Measurements from ENCODE around the gene CSF1.
A peak's percentile ranks its signal among the peaks of the same experiment; 100 is the strongest.

The CSF1 gene

GRCh38 chr1:109922326-109922725 is 11.7 kb downstream of the CSF1 start:
- no peak for DNase-seq (ENCODE audit: low spot score)

DNA sequence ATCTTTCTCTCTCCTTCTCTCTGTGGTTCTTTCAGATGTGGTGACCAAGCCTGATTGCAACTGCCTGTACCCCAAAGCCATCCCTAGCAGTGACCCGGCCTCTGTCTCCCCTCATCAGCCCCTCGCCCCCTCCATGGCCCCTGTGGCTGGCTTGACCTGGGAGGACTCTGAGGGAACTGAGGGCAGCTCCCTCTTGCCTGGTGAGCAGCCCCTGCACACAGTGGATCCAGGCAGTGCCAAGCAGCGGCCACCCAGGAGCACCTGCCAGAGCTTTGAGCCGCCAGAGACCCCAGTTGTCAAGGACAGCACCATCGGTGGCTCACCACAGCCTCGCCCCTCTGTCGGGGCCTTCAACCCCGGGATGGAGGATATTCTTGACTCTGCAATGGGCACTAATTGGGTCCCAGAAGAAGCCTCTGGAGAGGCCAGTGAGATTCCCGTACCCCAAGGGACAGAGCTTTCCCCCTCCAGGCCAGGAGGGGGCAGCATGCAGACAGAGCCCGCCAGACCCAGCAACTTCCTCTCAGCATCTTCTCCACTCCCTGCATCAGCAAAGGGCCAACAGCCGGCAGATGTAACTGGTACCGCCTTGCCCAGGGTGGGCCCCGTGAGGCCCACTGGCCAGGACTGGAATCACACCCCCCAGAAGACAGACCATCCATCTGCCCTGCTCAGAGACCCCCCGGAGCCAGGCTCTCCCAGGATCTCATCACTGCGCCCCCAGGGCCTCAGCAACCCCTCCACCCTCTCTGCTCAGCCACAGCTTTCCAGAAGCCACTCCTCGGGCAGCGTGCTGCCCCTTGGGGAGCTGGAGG is 12.7 kb downstream of the CSF1 start:
- no peak for DNase-seq (ENCODE audit: low spot score)

- no peak for DNase-seq (ENCODE audit: low spot score)
Measured at GRCh38 chr1:109923946-109924275, 13.3 kb downstream of the CSF1 start.

GRCh38 chr1:109924316-109924715 is 13.7 kb downstream of the CSF1 start:
- no peak for DNase-seq (ENCODE audit: low spot score)

DNA sequence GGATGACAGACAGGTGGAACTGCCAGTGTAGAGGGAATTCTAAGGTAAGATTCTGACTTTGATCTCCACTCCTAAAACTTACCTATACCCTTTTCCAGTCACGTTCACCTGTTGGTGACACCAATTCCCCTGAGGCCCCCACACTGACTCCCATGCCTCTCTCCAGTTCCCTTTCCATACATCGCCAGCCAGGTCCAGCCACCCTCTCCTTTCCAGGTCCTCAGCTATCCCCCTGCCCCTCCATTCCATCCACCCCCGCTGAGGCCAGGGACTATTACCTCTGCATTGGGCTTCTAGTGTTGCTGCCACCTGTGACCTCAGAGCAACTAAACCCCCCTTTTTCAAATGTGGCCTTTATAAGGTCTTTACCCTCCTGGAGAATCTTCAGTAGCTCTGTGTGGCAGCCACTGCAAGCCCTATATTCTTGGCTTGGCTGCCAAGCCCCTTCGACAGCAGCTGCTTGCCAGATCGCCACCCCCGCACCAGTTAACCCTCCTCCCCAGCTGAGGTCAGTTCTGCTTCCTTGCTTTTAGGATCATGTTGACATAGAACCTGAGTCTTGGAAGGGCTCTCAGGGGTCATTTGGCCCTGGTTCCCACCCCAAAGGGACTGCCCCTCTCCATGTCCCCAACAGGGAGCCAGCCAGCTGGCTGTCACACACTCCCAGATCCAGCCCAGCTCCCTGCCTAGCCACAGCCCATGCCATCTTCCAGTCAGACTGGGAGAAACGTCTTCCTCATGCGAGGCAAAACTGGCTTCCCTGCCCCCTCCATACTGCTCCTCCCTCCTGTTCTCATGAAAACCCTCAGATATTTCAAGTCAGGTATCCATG is 14.7 kb downstream of the CSF1 start:
- DNase-seq (ENCODE audit: low spot score), result no peak

DNA sequence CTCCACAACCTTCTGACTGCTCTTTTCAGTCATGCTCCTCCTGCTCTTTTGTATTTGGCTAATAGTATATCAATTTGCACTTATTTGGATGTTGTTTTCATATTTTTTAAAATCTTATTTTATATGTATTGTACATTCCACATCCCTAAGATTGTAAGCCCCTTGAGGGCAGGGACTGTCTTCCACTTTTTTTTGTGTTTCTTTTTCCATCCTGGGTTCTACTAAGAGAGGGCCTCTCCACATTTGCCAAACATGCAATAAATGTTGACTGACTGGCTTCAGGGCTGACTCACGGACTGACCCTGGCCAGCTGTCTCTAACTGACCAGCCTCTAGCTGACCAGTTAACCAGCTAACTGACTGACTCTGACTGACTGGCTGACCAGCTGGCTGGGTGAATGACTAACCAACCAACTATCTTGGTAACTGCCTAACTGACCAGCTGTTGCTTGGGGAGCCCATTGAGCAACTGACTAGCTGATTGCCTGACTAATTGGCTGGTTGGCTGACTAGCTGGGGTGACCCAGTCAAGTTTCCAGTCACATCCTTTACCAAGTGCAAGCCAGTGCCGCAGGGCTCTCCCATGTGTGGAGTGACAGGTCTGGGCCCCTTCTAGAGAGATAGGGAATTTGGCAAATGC is 16.1 kb downstream of the CSF1 start:
- no peak for DNase-seq (ENCODE audit: low spot score)

DNA sequence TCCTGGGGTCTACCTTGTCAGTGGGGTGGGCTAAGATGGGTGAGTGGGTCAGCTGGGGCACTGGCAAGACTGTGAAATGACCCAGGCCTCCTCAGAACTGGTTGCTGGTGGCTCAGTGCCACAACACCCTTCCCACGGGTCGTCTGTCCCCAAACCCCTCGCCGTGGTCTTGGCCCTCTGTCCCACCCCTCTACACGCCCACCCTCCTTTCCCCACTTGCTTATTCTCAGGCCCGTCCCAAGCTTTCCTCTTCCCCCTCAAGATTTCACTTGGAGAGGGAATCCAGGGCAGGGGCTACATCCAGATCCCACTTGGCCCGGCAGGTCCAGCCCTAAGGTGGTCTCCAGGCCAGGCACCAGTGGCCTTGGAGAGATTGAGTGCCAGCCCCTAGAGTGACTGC is 16.7 kb downstream of the CSF1 start:
- DNase-seq (ENCODE audit: low spot score), result no peak

DNA sequence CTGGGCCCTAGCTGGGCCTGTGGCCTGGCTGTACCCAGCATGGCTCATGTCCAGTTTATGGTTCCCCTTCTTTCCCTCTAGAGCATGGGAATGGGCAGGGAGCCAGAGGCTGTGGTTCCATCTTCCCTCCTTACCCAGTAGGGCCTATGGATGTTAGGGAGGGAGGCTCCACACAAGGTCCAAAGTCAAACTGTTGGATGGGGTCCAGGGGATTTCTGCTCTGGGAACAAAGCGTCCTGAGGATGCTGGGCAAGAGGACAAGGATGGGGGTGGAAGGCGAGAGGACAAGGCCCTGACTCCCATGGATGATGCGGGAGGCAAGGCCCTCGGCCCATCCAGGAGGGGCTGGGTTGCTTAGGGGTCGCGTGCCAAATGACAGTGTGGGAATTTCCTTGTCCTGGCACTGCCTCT is 17.3 kb downstream of the CSF1 start:
- peak; percentile 52 for DNase-seq (ENCODE audit: low spot score)

DNA sequence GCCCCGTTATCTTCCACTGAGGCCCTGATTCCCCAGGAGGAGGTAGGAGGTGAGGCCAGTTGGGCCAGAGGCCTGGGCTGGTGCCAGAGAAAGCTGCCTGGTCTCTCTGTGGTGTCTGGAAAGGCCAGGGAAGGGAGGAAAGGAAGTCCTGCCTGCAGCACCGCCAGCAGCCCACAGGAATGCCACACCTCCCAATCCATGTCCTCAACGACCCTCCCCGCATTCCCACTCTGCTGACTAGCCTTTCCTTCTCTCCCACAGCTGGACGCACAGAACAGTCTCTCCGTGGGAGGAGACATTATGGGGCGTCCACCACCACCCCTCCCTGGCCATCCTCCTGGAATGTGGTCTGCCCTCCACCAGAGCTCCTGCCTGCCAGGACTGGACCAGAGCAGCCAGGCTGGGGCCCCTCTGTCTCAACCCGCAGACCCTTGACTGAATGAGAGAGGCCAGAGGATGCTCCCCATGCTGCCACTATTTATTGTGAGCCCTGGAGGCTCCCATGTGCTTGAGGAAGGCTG is 18.0 kb downstream of the CSF1 start:
- DNase-seq (ENCODE audit: low spot score), result peak; percentile 65

DNA sequence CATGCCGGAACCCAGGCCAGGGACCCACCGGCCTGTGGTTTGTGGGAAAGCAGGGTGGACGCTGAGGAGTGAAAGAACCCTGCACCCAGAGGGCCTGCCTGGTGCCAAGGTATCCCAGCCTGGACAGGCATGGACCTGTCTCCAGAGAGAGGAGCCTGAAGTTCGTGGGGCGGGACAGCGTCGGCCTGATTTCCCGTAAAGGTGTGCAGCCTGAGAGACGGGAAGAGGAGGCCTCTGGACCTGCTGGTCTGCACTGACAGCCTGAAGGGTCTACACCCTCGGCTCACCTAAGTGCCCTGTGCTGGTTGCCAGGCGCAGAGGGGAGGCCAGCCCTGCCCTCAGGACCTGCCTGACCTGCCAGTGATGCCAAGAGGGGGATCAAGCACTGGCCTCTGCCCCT is 18.5 kb downstream of the CSF1 start:
- DNase-seq (ENCODE audit: low spot score), result no peak

DNA sequence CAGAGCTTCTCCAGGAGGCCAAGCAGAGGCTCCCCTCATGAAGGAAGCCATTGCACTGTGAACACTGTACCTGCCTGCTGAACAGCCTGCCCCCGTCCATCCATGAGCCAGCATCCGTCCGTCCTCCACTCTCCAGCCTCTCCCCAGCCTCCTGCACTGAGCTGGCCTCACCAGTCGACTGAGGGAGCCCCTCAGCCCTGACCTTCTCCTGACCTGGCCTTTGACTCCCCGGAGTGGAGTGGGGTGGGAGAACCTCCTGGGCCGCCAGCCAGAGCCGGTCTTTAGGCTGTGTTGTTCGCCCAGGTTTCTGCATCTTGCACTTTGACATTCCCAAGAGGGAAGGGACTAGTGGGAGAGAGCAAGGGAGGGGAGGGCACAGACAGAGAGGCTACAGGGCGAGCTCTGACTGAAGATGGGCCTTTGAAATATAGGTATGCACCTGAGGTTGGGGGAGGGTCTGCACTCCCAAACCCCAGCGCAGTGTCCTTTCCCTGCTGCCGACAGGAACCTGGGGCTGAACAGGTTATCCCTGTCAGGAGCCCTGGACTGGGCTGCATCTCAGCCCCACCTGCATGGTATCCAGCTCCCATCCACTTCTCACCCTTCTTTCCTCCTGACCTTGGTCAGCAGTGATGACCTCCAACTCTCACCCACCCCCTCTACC is 19.1 kb downstream of the CSF1 start:
- no peak for DNase-seq (ENCODE audit: low spot score)

GRCh38 chr1:109930252-109930993 is 19.8 kb downstream of the CSF1 start:
- DNase-seq (ENCODE audit: low spot score), result no peak

GRCh38 chr1:109931189-109931731 is 20.6 kb downstream of the CSF1 start:
- peak; percentile 54 for DNase-seq (ENCODE audit: low spot score)

- no peak for DNase-seq (ENCODE audit: low spot score)
Measured at GRCh38 chr1:109931911-109932636, 21.4 kb downstream of the CSF1 start.

GRCh38 chr1:109932679-109933078 is 22.0 kb downstream of the CSF1 start:
- DNase-seq (ENCODE audit: low spot score), result no peak

- DNase-seq (ENCODE audit: low spot score), result no peak
Measured at GRCh38 chr1:109933856-109934711, 23.4 kb downstream of the CSF1 start.

- DNase-seq (ENCODE audit: low spot score), result peak; percentile 92
Measured at GRCh38 chr1:109935451-109935900, 24.8 kb downstream of the CSF1 start.

DNA sequence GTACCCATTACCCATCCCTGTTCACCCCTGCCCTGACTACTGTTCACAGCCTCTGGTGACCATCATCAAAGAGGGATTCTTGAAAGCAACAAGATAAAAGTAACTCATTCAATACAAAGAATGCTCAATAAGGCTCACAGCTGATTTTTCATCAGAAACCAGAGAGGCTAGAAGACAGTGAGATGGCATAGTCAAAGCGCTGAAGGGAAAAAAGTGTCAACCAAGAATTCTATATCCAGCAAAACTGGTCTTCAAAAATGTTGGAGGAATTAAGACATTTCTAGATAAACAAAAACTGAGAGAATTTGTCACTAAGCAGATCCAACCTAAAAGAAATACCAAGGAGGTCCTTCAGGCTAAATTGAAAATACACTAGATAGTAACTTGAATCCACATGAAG is 27.1 kb downstream of the CSF1 start:
- no peak for DNase-seq (ENCODE audit: low spot score)

DNA sequence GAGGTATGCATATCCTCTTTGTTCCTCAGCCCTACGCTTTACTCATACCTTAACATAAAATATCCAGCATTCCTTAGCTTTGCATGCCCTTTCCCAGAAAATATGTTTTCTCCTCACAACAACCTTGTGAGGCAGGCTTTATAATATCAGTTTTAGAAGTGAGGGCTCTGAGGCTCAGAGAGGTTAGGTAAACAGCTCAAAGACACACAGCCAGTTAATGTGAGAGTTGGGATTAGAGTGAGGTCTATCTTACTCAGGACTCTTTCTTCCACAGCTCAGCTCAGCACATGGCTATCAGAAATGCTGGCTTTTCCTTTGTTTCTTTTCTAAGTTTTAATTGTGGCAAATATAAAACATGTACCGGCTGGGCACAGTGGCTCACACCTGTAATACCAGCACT is 27.9 kb downstream of the CSF1 start:
- DNase-seq (ENCODE audit: low spot score), result no peak
